ENCODE measurements around the gene UBE3C.

The UBE3C gene

DNA sequence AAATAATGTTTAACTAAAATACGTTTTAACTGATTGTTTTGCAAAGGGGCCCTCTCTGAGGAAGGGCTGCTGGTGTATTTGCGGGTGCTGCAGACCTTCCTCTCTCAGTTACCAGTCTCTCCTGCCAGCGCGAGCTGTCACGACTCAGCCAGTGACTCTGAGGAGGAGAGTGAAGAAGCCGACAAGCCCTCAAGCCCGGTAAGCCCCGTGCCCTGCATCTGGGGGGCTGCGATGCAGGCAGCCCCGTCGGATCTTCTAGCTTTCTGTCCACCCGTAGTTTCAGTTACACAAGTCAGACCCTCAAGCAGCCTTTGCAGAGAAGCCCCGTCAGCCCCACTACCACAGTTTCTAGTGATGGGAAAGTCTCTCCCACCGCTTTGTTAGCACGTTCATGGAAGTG is 45.1 kb downstream of the UBE3C start:
- no peak for DNase-seq

DNA sequence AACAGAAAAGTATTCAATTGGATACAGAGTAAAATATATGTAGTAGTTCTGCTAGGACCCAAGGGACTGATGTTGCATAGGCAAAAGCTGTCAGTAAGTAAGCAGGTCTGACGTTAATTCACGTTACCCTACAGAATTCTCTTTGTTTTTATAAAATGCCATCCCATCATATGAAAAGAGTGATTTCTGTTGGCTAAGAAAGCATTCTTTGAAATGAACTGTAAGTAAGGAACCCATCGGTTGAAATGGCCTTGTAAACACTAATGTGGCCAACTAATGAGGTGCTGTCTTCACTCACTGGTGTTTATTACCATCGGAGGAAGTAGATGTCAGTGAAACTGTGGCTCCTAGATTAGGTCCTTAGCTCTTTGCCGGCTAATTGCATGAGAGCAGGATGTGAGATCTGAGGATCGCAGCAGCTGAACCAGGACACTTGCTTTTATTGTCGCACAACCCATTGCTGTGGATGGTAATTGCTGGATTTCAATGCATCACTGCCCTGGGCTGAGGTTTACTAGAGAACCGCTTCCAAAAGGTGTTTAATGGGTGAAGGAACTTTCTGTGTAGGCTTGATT is 49.5 kb downstream of the UBE3C start:
- no peak for DNase-seq

DNA sequence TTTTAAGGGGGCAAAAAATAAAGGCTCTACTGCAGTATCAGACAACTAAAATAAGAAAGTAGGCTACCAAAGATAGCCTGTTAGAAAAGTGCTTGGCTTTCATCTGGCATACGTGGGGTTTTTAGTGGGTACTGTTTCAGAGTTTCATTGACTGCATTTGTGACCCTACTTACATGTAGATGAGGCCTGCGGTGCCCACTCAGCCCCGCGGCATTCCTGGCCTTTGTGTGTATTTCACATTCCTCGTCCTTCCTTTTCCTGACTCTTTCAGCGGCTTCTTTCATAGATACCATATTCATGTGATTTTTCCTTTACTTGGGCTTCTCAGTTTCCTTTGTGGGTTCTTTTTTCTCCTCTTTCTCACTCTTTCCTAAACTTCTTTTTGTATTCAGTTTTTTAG is 50.7 kb downstream of the UBE3C start:
- DNase-seq = no peak

DNA sequence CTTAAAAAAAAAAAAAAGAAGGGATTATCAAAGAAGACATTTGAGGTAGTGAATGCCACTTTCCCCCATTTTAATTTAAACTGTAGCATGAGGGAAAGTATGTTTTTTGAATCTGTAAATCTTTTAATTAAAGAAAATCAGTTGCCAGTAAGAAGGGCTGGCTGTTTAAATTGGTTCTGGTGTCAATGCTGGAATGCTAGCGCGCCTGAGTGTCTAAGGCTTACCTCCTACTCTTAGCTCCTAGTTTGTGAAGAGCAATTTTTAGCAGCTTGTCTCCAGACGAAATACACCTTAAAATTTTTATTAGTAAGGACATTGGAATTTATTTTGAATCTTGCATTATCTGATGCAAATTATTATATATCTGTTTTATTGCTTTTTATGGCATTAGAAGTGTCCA is 54.1 kb downstream of the UBE3C start:
- DNase-seq = no peak

DNA sequence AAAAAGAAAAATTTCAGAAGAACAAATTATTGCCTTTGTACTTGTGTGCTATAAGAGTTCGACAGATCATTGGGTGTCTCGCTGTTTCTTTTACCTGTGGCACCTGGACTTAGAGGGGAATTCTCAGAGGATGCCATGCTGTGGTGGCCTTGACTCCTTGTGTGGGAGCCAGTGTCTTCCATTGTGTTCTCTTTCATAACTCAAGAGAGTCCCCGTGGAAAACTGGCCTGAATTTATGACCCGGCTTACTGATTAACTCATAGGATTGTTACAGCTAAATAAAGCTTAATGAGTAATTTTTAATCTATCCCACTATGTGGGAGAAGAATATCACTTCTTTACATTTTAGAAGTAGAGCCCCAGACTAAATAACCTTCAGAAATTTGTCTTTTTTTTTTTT is 54.5 kb downstream of the UBE3C start:
- no peak for DNase-seq

DNA sequence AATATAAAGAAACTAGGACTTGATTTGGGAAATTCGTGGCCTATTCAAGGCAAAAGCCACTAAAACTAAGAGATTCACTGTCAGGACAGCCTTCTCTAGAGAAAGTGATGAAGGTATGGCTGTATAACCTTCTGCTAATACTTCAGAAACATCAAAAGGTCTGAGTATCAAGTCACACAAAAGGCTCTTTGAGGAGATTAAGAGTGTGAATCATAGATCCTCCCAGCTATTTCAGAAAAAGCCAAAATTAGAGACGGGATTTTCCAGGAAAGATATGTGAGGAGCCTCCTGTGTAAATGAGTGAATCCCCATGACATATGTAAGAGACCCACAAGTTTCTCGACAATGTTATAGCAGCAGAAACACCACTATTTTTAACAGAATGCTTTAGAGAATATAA is 56.2 kb downstream of the UBE3C start:
- no peak for DNase-seq

DNA sequence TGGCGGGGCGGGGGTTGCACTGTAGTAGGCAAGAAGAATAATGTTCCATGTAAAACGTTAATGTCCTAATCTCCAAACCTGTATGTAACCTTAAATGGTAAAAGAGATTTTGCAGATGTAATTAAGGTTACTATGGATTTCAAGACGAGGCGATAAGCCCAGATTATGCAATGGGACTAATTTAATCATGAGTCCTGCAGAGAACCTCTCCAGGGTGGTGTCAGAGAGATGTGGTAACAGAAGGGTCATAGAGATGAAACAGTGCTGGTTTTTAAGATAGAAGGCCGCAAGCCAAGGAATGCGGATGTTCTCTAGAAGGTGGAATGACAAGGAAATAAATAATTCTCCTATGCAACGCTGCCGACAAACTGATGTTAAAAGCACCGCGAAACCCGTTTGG is 57.1 kb downstream of the UBE3C start:
- no peak for DNase-seq

DNA sequence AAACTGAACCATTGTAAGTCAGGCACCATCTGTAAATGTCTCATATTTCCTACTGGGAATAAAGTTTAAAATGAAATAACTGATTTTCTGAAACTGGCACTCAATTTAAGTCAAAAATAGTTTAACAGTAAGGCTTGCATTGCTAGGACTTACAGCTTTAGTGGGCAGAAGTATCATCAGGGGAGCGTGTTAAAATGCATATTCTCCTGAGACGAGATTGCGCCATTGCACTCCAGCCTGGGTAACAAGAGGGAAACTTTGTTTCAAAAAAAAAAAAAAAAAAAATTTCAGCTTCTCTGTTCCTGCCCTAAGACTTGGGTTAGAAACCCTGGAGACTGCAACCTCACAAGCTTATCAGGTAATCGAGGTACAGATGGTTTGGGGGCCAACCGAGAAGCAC is 65.4 kb downstream of the UBE3C start:
- no peak for DNase-seq

DNA sequence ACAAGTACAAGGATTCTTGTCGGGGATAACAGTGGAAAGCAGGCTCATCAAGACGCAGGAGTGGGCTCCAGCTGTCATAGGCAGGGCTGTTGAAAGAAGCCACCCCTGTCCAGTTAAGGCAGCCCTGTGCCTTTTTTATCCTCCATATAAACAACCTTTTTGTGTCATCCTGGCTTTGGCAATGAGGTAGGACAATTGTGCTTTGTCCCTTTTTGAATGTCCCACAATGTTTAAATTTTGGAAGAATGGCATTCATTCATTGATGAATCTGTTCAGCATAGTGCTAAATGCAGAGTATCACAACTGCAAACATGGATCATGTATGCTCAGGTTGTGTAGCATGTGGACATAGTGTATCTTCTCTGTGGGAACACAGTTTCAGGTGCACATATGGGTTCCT is 66.7 kb downstream of the UBE3C start:
- DNase-seq = no peak

DNA sequence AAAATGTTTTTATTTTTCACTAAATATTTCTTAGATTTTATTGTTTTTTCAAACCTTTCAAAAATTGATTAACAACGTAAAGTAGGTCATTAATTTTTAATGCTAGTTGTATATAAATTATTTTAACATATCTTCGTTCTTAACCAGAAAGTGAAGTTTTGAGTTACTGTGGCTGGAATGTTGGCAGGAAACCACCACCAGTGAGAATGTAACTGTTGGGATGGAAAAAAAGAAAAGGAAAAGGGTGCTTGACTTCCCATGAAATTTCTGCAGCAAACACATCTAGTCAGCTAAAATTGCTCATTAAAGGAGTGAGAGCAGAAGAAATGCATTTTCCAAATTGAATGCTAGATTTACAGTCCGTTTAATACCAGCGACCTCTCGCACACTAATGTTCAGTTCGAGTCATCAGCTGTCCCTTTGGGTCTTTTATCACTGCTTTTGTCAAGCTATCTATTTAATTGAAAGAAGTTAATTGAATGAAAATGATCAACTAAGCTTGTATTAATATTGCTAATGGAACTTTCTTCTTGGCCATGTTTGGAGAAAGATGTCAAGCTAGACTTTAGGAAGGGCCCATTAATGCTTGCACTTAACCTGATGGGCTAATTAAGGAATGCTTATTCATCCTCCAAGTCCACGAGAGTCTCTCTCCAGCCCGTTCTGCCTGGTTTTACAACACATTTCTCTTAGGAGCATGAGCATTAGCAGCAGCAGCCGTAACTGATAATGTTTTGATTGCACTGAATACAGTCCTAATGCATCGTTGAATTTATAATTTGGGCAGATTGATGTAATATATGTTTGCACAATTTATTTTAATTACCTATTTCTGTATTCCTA is 70.1 kb downstream of the UBE3C start:
- no peak for DNase-seq

DNA sequence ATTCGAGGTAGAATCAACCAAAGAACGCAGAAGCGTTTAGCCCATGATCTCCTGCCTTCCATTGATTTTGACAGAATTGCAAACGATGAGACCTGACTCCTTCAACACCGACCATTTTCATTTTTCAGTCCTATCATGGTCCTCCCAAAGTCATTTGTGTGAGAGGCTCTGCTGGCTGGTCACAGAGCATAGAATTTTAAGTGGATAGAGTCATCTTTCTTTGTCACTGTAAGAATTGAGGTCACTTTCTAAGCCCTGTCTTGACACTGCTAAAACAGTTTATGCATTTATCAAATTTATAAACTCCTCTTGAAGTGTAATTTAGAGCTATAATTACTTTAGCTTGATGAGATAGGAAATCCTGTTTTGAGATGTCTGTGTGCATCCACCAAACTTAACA is 72.0 kb downstream of the UBE3C start:
- DNase-seq = no peak

DNA sequence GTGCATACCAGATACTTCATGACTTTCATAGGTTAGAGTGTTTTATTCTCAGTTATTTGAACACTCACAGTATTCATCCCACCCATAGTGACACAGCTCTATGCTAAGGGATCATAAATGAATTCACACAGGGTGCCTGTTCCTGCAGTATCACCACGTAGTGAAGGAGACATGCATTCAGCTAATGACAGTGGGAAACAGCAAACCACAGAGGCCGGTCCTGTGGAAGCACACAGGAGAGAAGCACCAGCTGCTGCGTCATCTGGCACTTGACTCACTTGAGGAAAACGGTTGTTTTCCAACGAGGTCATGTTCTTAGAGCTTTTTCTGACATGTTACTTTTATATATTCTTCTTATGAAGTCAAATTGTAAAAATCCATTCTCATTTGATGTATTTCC is 73.0 kb downstream of the UBE3C start:
- DNase-seq = no peak

DNA sequence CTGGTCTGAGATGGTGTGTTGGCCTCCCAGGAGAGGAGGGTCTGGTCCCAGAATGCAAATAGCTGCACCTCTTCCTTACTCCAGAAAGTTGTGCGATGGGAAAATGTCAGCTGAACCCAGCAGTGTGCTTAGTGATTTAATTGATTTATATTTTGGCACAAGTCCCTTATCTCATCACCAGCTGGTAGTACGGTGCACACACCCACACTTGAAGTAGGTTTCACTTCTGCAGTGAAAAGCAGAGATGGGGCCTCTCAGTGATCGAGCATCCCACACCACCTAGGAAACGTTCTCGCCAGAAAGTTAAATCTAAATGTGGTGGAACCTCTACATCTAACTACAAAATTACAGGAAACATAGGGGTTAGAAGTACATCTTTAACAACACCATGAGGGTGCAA is 80.4 kb downstream of the UBE3C start:
- no peak for DNase-seq

DNA sequence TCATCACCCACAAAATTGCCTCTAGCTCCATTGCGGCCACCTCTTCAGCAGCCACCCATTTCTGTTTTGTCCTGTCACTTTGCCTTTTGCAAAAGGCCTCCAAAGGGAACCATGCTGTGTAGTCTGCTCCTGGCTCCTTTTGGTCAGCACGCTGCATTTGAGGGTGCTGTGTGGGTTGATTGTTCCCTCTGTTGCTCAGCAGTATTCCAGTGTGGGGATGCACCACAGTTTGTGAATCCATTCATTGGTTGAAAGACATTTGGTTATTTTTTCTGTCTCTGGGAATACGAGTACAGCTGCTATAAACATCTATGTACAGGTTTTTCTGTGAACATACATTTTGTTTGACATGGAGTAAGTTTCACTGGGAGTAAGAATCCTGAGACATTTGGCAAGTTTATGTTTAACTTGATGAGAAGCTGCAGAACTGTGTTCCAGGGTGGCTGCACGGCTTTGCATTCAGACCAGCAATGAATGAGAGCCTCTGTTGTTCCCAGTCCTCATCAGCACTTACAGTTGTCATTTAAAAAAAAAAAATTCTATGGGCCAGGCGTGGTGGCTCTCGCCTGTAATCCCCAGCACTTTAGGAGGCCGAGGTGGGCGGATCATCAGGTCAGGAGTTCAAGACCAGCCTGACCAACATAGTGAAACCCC is 82.3 kb downstream of the UBE3C start:
- no peak for DNase-seq

DNA sequence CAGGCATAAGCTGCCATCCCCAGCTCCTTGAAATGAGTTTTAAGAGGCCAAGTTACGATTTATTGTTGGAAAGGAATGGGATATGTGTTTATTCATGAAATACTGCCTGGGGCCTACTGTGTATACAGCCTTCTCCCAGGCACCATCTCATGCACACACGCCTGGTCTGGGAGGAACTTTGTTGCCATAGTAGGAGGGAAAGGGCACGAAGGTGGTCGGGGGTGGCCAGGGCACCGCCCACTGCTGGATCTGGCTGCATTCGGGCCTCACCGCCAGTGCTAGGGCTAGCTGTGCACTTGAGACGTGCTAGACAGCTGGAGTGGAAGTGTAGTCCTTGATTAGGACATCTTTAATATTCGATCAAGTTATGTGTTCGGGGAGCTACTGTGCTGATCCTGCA is 84.0 kb downstream of the UBE3C start:
- no peak for DNase-seq

DNA sequence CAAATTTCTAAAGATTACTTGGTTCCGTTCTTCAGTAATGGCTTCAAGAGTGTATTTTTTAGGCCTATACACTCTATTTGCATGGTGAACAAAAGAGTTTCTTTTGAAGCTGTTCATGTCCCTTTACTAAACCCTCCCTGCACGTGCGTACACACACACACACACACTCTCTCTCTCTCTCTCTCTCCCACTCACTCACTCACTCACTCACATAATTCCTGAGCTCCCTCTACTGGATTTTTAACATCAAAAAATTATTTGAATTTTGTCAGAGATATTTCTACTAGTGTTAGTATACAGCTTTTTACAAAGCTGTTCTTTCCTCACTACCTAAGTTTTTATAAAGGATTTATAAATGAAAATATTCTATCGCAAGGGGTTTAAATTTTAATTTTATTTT is 85.9 kb downstream of the UBE3C start:
- DNase-seq = no peak

DNA sequence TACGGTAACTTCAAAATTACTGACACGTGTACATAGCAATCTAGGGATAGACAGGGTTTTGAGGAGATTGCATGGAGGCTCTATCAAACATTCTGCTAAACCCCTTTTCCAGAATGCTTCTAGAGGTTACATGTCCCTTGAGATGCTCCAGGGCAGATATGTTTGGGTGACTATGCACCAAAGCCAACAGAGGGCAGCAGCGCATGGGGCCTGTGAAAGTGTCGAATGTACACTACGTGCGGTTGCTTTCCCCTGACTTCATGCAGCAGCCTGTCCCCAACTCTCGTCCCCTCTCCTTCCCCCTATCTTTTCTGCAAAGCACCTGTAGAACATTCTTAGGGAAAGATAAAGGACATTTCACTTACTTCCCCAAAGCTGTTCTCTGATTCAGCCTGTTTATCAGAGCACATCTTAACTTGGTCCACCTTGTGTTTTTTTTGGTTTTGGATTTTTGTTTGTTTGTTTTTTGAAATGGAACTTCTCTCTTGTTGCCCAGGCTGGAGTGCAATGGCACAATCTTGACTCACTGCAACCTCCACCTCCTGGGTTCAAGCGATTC is 90.2 kb downstream of the UBE3C start:
- no peak for DNase-seq

DNA sequence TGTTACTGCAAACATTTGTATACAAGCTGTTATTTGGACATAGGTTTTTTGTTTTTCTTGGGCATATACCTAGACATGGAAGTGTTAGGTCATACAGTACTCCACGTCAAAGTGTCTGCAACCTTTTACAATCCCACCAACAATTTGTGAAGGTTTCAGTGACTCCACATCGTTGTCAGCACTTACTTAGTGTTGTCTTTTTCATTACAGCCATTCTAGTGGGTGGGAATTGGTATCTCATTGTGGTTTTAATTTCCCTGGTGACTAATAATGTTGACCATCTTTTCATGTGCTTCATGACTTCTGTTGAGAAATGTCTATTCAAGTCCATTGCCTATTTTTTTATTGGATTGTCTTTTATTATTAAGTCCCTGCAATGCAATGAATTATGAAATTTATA is 95.0 kb downstream of the UBE3C start:
- no peak for DNase-seq

DNA sequence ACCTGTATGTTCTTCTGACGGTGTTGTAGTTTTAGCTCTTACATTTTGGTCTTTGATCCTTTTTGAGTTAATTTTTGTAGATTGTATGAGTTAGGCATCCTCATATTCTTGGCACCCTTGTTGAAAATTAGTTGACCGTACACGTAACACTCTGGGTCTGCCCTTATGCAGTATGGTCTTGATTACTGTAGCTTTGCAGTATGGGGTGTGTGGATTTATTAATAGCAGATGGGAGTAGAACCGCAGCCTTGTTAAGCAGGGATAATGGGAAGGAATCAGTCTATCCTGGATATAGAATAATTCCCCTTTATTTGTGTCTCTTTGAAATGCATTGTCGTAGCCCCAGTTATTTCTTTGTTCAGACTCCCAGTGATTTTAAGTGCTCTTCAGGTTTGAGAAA is 95.5 kb downstream of the UBE3C start:
- DNase-seq = no peak

DNA sequence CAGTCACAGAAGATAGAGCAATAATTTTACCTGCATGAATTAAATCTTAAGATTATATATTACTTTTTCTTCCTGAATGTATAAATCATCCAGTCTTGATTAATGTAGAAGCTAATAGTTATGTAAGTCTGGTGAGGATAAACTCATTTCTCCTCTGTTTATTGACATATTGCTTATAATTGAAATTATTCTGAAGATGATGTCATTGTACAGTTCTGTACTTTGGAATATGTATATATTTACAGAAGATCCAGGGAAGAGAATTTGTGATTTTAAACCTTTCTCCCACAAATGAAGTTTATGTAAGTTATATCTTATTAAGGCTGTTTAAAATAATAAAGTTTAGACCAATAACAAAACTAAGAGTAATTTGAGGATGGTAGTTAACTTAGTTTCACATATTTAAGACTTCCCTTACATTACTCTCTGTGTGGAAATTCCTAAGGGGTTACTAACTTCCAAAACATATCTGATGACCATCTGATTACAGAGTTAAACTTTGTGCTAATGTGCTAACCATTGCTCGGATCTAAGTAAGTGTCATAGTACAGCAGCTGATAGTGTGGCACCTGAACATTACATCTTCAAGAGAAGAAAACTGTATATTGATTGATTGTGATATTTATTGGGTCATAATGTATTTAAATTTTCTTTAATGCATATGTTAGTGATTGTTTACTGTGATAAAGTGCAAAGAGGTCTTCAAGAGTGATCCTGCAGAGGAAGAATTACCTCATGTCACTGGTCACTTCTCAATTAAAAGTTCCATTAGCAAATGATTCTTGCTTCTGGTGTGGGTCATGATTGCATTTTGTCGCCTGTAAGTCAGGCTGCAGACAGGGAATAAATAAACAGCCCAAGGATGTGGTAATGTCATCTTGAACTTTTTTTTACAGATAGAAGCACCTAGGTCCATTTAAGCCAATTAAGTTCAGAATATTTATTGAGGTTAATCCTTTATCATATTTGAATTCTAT is 96.9 kb downstream of the UBE3C start:
- no peak for DNase-seq

DNA sequence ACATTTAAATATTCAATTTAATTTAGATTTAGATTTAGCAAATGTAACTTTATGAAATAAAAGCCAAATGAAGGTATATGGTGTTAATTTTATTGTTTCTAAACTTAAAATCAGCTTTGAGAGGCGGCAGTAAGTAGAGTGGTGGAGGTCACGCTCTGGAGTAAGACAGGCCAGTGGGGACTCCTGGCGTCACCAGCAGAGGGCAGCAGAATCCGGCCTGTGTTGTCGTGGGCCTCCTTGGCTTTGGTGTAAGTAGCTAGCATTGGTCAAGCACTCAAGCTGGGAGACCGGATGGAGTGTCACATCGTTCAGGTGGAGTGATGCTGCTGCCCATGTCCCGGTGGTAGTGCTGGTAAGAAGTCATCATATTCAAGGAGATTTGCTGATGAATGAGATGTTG is 99.4 kb downstream of the UBE3C start:
- no peak for DNase-seq

DNA sequence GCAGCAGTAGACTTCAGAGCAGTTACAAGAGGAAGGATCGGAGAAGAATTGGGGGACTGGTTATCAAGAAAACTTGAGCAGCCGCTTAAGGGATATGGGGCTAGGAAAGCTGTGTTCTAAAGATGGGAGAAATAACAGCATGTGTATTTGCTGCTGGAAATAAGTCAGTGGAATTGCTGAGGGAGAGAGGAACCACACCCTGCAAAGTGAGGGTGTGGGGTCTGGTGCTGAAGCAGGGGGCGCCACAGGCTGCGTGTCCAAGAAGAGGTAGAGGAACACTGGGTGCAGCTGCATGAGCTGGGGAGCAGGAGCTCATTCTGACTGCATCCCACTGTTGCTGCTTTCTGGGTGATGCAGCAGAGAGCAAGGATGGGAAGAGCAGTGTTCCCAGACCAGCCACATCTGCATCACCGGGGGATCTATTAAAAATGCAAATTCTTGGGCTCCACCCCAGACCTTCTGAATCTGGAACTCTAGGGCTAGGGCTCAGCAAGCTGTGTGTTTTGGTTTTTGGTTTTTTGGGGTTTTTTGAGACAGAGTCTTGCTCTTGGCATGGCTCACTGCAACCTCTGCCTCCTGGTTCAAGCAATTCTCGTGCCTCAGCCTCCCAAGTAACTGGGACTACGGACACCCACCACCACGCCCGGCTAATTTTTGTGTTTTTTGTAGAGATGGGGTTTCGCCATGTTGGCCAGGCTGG is 101.0 kb downstream of the UBE3C start:
- DNase-seq = no peak
